SK-N-SH (cell line): ENCODE results near the gene FERMT2. TPM values are rescaled to one million over a fixed set of nuclear protein-coding genes. Genes with fewer than 3 reads are reported as not detected.

Experiments
- CTCF ChIA-PET: fragments of 300-600, 350-600 bp; formaldehyde crosslinking; extraction: SDS; loops from one replicate; lab custom pipeline; 2021; lab: Yijun Ruan, JAX
- POLR2A ChIA-PET: fragments of 350-600 bp; sonication (Branson Sonifier 250); formaldehyde crosslinking; extraction: SDS; loops from one replicate; lab custom pipeline; 2020; ENCODE audit warnings: antibody characterized with exemption, inconsistent platforms; lab: Yijun Ruan, JAX
- DNase-seq: peaks from one replicate; pipeline ENCODE4 v3.0.0; 2012
- H2AFZ ChIP-seq: fragments of 200-600 bp; sonication (generic); 2 replicates; pipeline ENCODE4 v1.8.1; 2016; ENCODE audit warnings: antibody characterized with exemption, mild to moderate bottlenecking, low read depth
- H3F3A ChIP-seq: fragments of 200-600 bp; sonication (generic); replicated peaks from 2 replicates; pipeline ENCODE3; 2016; ENCODE audit warnings: antibody characterized with exemption, mild to moderate bottlenecking; ENCODE audit not compliant: insufficient read depth
- H3K27ac ChIP-seq, 2 experiments: fragments of 200-500 bp in 1 of 2; fragments of 200-600 bp in 1 of 2; sonication (Bioruptor generic) in 1 of 2; sonication (generic), shearing (Covaris generic) in 1 of 2; 2 replicates each; pipeline versions ENCODE4 v1.5.1 to v1.6.1; 2014 to 2016; ENCODE audit warnings: low read depth in 2 of 2, inconsistent platforms in 1 of 2, low read length in 1 of 2, mild to moderate bottlenecking in 1 of 2, mixed read lengths in 1 of 2
- H3K27me3 ChIP-seq: fragments of 200-600 bp; sonication (generic), shearing (Covaris generic); 2 replicates; pipeline ENCODE4 v1.6.1; 2016; ENCODE audit warnings: mixed run types; ENCODE audit not compliant: insufficient read depth
- H3K36me3 ChIP-seq, 2 experiments: fragments of 200-500 bp in 1 of 2; fragments of 200-600 bp in 1 of 2; sonication (Bioruptor generic) in 1 of 2; sonication (generic) in 1 of 2; replicated peaks in 1 of 2; 2 replicates each; pipeline versions ENCODE3 to v1.5.1; 2014 to 2016; ENCODE audit warnings: low read length in 1 of 2, mild to moderate bottlenecking in 1 of 2; ENCODE audit not compliant: insufficient read depth in 2 of 2, control insufficient read depth in 1 of 2
- H3K4me1 ChIP-seq, 2 experiments: fragments of 200-500 bp in 1 of 2; fragments of 200-600 bp in 1 of 2; sonication (Bioruptor generic) in 1 of 2; sonication (generic), shearing (Covaris generic) in 1 of 2; 2 replicates each; pipeline versions ENCODE4 v1.5.1 to v1.6.1; 2014 to 2016; ENCODE audit warnings: low read depth in 1 of 2, low read length in 1 of 2, mixed run types in 1 of 2; ENCODE audit not compliant: insufficient read depth in 2 of 2, control insufficient read depth in 1 of 2
- H3K4me2 ChIP-seq: fragments of 200-600 bp; sonication (generic), shearing (Covaris generic); 2 replicates; pipeline ENCODE4 v1.6.1; 2017; ENCODE audit warnings: mixed run types
- H3K4me3 ChIP-seq, 2 experiments: fragments of 200-500 bp in 1 of 2; fragments of 200-600 bp in 1 of 2; sonication (Bioruptor generic) in 1 of 2; sonication (generic), shearing (Covaris generic) in 1 of 2; 2 replicates each; pipeline versions ENCODE4 v1.5.1 to v1.8.1; 2014 to 2016; ENCODE audit warnings: low read depth in 2 of 2, inconsistent platforms in 1 of 2, low read length in 1 of 2, mild to moderate bottlenecking in 1 of 2, mixed read lengths in 1 of 2, moderate library complexity in 1 of 2
- H3K79me2 ChIP-seq: fragments of 200-600 bp; sonication (generic); 2 replicates; pipeline ENCODE4 v1.8.1; 2017; ENCODE audit warnings: mild to moderate bottlenecking; ENCODE audit not compliant: insufficient read depth
- H3K9ac ChIP-seq: fragments of 200-600 bp; sonication (generic); 2 replicates; pipeline ENCODE4 v1.6.1; 2017; ENCODE audit warnings: mixed run types
- H3K9me2 ChIP-seq: fragments of 200-600 bp; sonication (generic); 2 replicates; pipeline ENCODE4 v1.6.1; 2017; ENCODE audit warnings: mixed run types
- H3K9me3 ChIP-seq: fragments of 200-600 bp; sonication (generic); 2 replicates; pipeline ENCODE4 v1.6.1; 2017; ENCODE audit warnings: mixed run types, mild to moderate bottlenecking, moderate library complexity
- H4K20me1 ChIP-seq: fragments of 200-600 bp; sonication (generic); 2 replicates; pipeline ENCODE4 v1.6.1; 2017; ENCODE audit warnings: mild to moderate bottlenecking, mixed run types; ENCODE audit not compliant: insufficient read depth
- CHD2 ChIP-seq: fragments of 150-350 bp; IDR thresholded peaks from 2 replicates; pipeline ENCODE4 v1.6.1; 2018; ENCODE audit warnings: low read length; ENCODE audit not compliant: partially characterized antibody
- CTCF ChIP-seq: fragments of 200-600 bp; sonication (generic); IDR thresholded peaks from 2 replicates; pipeline ENCODE4 v1.6.1; 2017; ENCODE audit warnings: antibody characterized with exemption, mild to moderate bottlenecking, moderate library complexity
- ELF1 ChIP-seq: IDR thresholded peaks from 2 replicates; pipeline ENCODE4 v1.4.0; 2012
- EZH2phosphoT487 ChIP-seq: fragments of 200-600 bp; sonication (generic); IDR thresholded peaks from 2 replicates; pipeline ENCODE4 v1.6.1; 2017; ENCODE audit warnings: low read depth, mixed run types, mild to moderate bottlenecking, antibody characterized with exemption, moderate library complexity, borderline replicate concordance
- FOSL2 ChIP-seq: IDR thresholded peaks from 2 replicates; pipeline ENCODE4 v1.4.0; 2012; ENCODE audit warnings: low read depth, mild to moderate bottlenecking, moderate library complexity, borderline replicate concordance
- GABPA ChIP-seq: IDR thresholded peaks from 2 replicates; pipeline ENCODE4 v1.4.0; 2012; ENCODE audit warnings: low read depth, mild to moderate bottlenecking
- GATA2 ChIP-seq: sonication (generic); formaldehyde crosslinking; IDR thresholded peaks from 2 replicates; pipeline ENCODE4 v1.5.0; 2020; ENCODE audit warnings: mild to moderate bottlenecking, missing genetic modification reagents
- JUND ChIP-seq: IDR thresholded peaks from 2 replicates; pipeline ENCODE4 v1.4.0; 2012
- PBX3 ChIP-seq: IDR thresholded peaks from 2 replicates; pipeline ENCODE4; 2012
- POLR2AphosphoS5 ChIP-seq: IDR thresholded peaks from 2 replicates; pipeline ENCODE4 v1.6.1; 2012; ENCODE audit warnings: low read depth, low read length
- REST ChIP-seq: IDR thresholded peaks from 2 replicates; pipeline ENCODE4 v1.6.1; 2012; ENCODE audit warnings: mild to moderate bottlenecking, low read depth, low read length, moderate library complexity
- RXRA ChIP-seq: IDR thresholded peaks from 2 replicates; pipeline ENCODE4 v1.4.0; 2012; ENCODE audit warnings: low read depth, mild to moderate bottlenecking, borderline replicate concordance
- TAF1 ChIP-seq: IDR thresholded peaks from 2 replicates; pipeline ENCODE4 v1.6.1; 2012; ENCODE audit warnings: low read depth, mild to moderate bottlenecking, low read length, moderate library complexity, borderline replicate concordance
- TCF12 ChIP-seq: IDR thresholded peaks from 2 replicates; pipeline ENCODE4 v1.4.0; 2012
- USF2 ChIP-seq: fragments of 150-350 bp; IDR thresholded peaks from 2 replicates; pipeline ENCODE4 v1.6.1; 2017; ENCODE audit warnings: antibody characterized with exemption, low read length, low read depth, borderline replicate concordance
- YY1 ChIP-seq: IDR thresholded peaks from 2 replicates; pipeline ENCODE4 v1.4.0; 2012; ENCODE audit warnings: low read depth, mild to moderate bottlenecking
- WGBS: methylation state at CpG from one replicate; pipeline ENCODE4 v1.1.6; 2017; ENCODE audit warnings: low lambda C conversion rate; 5-methylcytosine and 5-hydroxymethylcytosine counted together
- polyA plus RNA-seq, 3 experiments: library from polyadenylated mRNA; depleted of rRNA; stranded (reverse); fragments of >200 nt; gene quantifications; 2 replicates each; pipeline ENCODE4 v1.2.3, GENCODE V29; 2012

The FERMT2 gene
- polyA plus RNA-seq, 1 of the 3 experiments (the other 2 are of a cell fraction): 40.1 TPM

GRCh38 chr14:52876311-52876710, 74.5 kb downstream of the FERMT2 start:
- Histone ChIP-seq H3K79me2 (peaks cover 81% of the 10 kb centered on the region), H3F3A (peaks cover 48% of the 10 kb centered on the region), H3K4me2 (peak overlapping the region; percentile 1; the same call in 1 of the 2 replicates), H3K9me3 (no peaks in the 10 kb centered on the region), H4K20me1 (no peaks in the 10 kb centered on the region), H3K4me3 (no peak overlapping the region), H3K4me1 (peaks cover 5 to 37% of the 10 kb centered on the region in 2 experiments; a peak in 3 of 4 replicates), H3K9ac (no peak overlapping the region), H2AFZ (no peak overlapping the region), H3K9me2 (no peaks in the 10 kb centered on the region), H3K27ac (peak overlapping the region; percentile 34 to 62; a peak in 3 of 4 replicates), H3K27me3 (no peaks in the 10 kb centered on the region), H3K36me3 (peaks cover 81 to 83% of the 10 kb centered on the region in 2 experiments)
- DNase-seq: no peak
- peak; percentile 70 for TF ChIP-seq JUND
- TF ChIP-seq PBX3: peak; percentile 29; the same call in 1 of the 2 replicates
- no peak for TF ChIP-seq GABPA
- TF ChIP-seq USF2: no peak
- no peak for TF ChIP-seq RXRA
- peak; percentile 43 for TF ChIP-seq ELF1
- no peak for TF ChIP-seq CTCF
- TF ChIP-seq FOSL2: peak; percentile 80; the same call in 1 of the 2 replicates
- 0 out of 2 replicates have a peak, but pooled peaks have one; percentile 33 for TF ChIP-seq TCF12
- ChIA-PET CTCF (no interaction called here), POLR2A (no interaction called here)
- WGBS: 44% methylated on average over 1 of the region's 1 CpG

- Histone ChIP-seq H3K27ac (peak overlapping the region; percentile 34 to 62; a peak in 3 of 4 replicates), H3K4me3 (no peak overlapping the region), H3K36me3 (peaks cover 81 to 83% of the 10 kb centered on the region in 2 experiments), H3K9ac (no peak overlapping the region), H3K4me1 (peaks cover 5 to 37% of the 10 kb centered on the region in 2 experiments; a peak in 3 of 4 replicates), H3K9me3 (no peaks in the 10 kb centered on the region), H2AFZ (no peak overlapping the region), H3K27me3 (no peaks in the 10 kb centered on the region), H4K20me1 (no peaks in the 10 kb centered on the region), H3K79me2 (peaks cover 81% of the 10 kb centered on the region), H3F3A (peaks cover 47% of the 10 kb centered on the region), H3K9me2 (no peaks in the 10 kb centered on the region), H3K4me2 (no peak overlapping the region)
- CTCF ChIA-PET: no interaction called here
- POLR2A ChIA-PET: no interaction called here
- TF ChIP-seq CHD2 (no peak), FOSL2 (no peak), GATA2 (CRISPR knock-in tag) (no peak), YY1 (no peak), JUND (no peak), TAF1 (no peak), POLR2AphosphoS5 (no peak), EZH2phosphoT487 (no peak), REST (no peak)
- 92% methylated on average over 4 of the region's 4 CpGs for WGBS
- DNase-seq: no peak
These were observed 75.1 kb downstream of the FERMT2 start for GRCh38 chr14:52875707-52876106.
